Loucy (cell line): ENCODE data around the gene SIRT1.
"Not testable (repeated sequence)": the region's sequence is repeated elsewhere in the genome, so short reads cannot be mapped to it uniquely, and the experiment has no call there.

ENCODE experiments used
- H2AFZ ChIP-seq: fragments of 200-600 bp; sonication (generic); 2 replicates; pipeline ENCODE4 v1.6.0; 2016; ENCODE audit warnings: antibody characterized with exemption, mild to moderate bottlenecking, low read length, moderate library complexity
- H3F3A ChIP-seq: fragments of 200-600 bp; 2 replicates; pipeline ENCODE4 v1.6.0; 2016; ENCODE audit warnings: antibody characterized with exemption, low read depth, mild to moderate bottlenecking
- H3K27me3 ChIP-seq: fragments of 200-600 bp; sonication (generic); 2 replicates; pipeline ENCODE4 v1.6.1; 2014; ENCODE audit warnings: low read length, mild to moderate bottlenecking; ENCODE audit not compliant: insufficient read depth, poor library complexity, severe bottlenecking
- H3K36me3 ChIP-seq: fragments of 200-600 bp; sonication (generic); 2 replicates; pipeline ENCODE4 v1.6.1; 2016; ENCODE audit warnings: low read length; ENCODE audit not compliant: insufficient read depth
- H3K4me1 ChIP-seq: fragments of 200-600 bp; sonication (generic); 2 replicates; pipeline ENCODE4 v1.5.1; 2014; ENCODE audit warnings: low read length, mild to moderate bottlenecking; ENCODE audit not compliant: insufficient read depth, poor library complexity, severe bottlenecking
- H3K4me2 ChIP-seq: fragments of 200-600 bp; sonication (generic); 2 replicates; pipeline ENCODE4 v1.6.0; 2014; ENCODE audit warnings: antibody characterized with exemption, low read length, low read depth, mild to moderate bottlenecking; ENCODE audit not compliant: poor library complexity, severe bottlenecking
- H3K4me3 ChIP-seq: fragments of 200-600 bp; sonication (generic); 2 replicates; pipeline ENCODE4 v1.5.1; 2014; ENCODE audit warnings: low read length, mild to moderate bottlenecking, mixed read lengths; ENCODE audit not compliant: poor library complexity, severe bottlenecking
- H3K79me2 ChIP-seq: fragments of 200-600 bp; sonication (generic); 2 replicates; pipeline ENCODE4 v1.6.1; 2014; ENCODE audit warnings: low read length; ENCODE audit not compliant: insufficient read depth
- H3K9ac ChIP-seq: fragments of 200-600 bp; sonication (generic); 2 replicates; pipeline ENCODE4 v1.6.0; 2014; ENCODE audit warnings: mild to moderate bottlenecking, low read depth, low read length, moderate library complexity; ENCODE audit not compliant: poor library complexity, severe bottlenecking
- H3K9me2 ChIP-seq: fragments of 200-600 bp; sonication (generic); replicated peaks from 2 replicates; pipeline ENCODE4 v1.6.1; 2016; ENCODE audit warnings: low read depth, low read length, mixed read lengths
- H3K9me3 ChIP-seq: fragments of 200-600 bp; sonication (generic); 2 replicates; pipeline ENCODE4 v1.6.1; 2014; ENCODE audit warnings: mild to moderate bottlenecking, antibody characterized with exemption, low read length, low read depth; ENCODE audit not compliant: insufficient read depth
- H4K20me1 ChIP-seq: fragments of 200-600 bp; sonication (generic); 2 replicates; pipeline ENCODE4 v1.6.0; 2014; ENCODE audit warnings: antibody characterized with exemption, low read length, mild to moderate bottlenecking; ENCODE audit not compliant: insufficient read depth, poor library complexity, severe bottlenecking
- EZH2phosphoT487 ChIP-seq: fragments of 200-600 bp; IDR thresholded peaks from 2 replicates; pipeline ENCODE4 v1.6.1; 2018; ENCODE audit warnings: antibody characterized with exemption, mild to moderate bottlenecking, moderate library complexity, borderline replicate concordance
- TF ChIP-seq, protein P1 (sequence below): fragments of 200-600 bp; sonication (generic); conservative IDR thresholded peaks from 2 replicates; pipeline ENCODE4 v1.5.1; 2014; ENCODE audit warnings: mild to moderate bottlenecking, antibody characterized with exemption, low read length

The SIRT1 gene

GRCh38 chr10:67868132-67868531 lies 16.3 kb upstream of the SIRT1 start:
- H2AFZ ChIP-seq: no peak overlapping the region
- H3K9me3 ChIP-seq: no peaks in the 10 kb centered on the region
- no peak overlapping the region for H3K4me3 ChIP-seq
- H3K4me1 ChIP-seq: no peaks in the 10 kb centered on the region
- no peak overlapping the region for H3K9ac ChIP-seq
- no peak overlapping the region for H3K4me2 ChIP-seq
- H3K27me3 ChIP-seq: no peaks in the 10 kb centered on the region
- H3K36me3 ChIP-seq: no peaks in the 10 kb centered on the region
- no peak for TF ChIP-seq EZH2phosphoT487
- H3K79me2 ChIP-seq: no peaks in the 10 kb centered on the region
- no peaks in the 10 kb centered on the region for H4K20me1 ChIP-seq
- H3K9me2 ChIP-seq: no peaks in the 10 kb centered on the region
- no peaks in the 10 kb centered on the region for H3F3A ChIP-seq

DNA sequence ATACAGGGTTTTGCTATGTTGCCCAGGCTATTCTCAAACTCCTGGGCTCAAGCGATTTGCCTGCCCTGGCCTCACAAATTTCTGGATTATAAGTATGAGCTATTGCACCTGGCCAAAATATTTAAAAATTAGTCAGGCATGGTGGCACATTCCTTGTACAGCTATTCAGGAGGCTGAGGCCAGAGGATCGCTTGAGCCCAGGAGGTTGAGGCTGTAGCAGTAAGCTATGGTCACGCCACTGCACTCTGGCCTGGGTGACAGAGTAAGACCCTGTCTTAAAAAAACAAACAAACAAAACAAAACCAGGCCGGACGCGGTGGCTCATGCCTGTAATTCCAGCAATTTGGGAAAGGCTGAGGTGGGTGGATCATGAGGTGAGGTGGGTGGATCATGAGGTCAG lies 14.5 kb upstream of the SIRT1 start:
- no peak for TF ChIP-seq EZH2phosphoT487
- TF ChIP-seq, protein P1, sequence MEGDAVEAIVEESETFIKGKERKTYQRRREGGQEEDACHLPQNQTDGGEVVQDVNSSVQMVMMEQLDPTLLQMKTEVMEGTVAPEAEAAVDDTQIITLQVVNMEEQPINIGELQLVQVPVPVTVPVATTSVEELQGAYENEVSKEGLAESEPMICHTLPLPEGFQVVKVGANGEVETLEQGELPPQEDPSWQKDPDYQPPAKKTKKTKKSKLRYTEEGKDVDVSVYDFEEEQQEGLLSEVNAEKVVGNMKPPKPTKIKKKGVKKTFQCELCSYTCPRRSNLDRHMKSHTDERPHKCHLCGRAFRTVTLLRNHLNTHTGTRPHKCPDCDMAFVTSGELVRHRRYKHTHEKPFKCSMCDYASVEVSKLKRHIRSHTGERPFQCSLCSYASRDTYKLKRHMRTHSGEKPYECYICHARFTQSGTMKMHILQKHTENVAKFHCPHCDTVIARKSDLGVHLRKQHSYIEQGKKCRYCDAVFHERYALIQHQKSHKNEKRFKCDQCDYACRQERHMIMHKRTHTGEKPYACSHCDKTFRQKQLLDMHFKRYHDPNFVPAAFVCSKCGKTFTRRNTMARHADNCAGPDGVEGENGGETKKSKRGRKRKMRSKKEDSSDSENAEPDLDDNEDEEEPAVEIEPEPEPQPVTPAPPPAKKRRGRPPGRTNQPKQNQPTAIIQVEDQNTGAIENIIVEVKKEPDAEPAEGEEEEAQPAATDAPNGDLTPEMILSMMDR: no peak
- H4K20me1 ChIP-seq: no peaks in the 10 kb centered on the region
- H3F3A ChIP-seq: no peaks in the 10 kb centered on the region
- no peaks in the 10 kb centered on the region for H3K27me3 ChIP-seq
- H3K9me2 ChIP-seq: no peaks in the 10 kb centered on the region
- H3K4me3 ChIP-seq: no peak overlapping the region
- no peaks in the 10 kb centered on the region for H3K9me3 ChIP-seq
- H3K4me1 ChIP-seq: no peaks in the 10 kb centered on the region
- no peaks in the 10 kb centered on the region for H3K79me2 ChIP-seq
- no peak overlapping the region for H2AFZ ChIP-seq
- H3K4me2 ChIP-seq: no peak overlapping the region
- no peak overlapping the region for H3K9ac ChIP-seq
- no peaks in the 10 kb centered on the region for H3K36me3 ChIP-seq

DNA sequence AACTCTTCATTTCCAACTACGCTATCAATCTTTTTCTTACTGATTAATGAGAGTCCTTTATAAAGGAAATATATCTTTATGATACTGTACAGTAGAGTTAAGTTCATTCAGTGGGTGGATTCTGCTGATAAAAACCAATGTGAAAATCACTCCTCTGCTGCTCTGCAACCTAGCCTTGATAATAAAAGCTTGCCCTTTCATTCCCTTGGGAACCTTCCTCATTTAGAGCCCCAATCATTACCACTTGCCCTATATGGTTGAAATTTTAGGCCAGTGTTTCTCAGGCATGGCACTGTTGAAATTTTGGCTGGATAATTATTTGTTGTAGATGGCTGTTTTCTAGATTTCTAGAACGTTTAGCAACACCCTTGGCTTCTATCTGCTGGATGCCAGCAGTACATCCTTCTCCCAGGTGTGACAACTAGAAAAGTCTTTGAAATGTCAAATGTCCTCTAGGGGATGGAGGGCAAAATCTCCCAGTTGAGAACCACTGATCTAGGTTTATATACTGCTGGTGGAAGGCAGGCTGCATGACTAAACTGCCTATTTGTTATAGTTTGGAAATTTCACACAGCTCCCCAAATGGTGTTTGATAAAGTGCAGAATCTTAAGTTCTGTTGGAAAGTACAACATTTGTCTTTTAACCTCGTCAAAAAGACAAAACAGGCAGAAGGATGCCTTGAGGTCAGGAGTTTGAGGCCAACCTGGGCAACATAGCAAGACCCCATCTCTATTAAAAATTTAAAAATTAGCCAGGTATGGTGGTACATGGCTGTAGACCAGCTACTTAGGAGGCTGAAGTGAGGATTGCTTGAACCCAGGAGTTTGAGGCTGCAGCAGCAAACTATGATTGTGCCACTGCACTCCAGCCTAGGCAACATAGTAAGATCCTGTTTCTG lies 8.9 kb upstream of the SIRT1 start:
- H3K9ac ChIP-seq: no peak overlapping the region
- H3K36me3 ChIP-seq: no peaks in the 10 kb centered on the region
- H2AFZ ChIP-seq: no peak overlapping the region
- TF ChIP-seq EZH2phosphoT487: no peak
- TF ChIP-seq, protein P1: no peak
- H3K27me3 ChIP-seq: no peaks in the 10 kb centered on the region
- H3K4me2 ChIP-seq: no peak overlapping the region
- H3K79me2 ChIP-seq: no peaks in the 10 kb centered on the region
- no peaks in the 10 kb centered on the region for H3F3A ChIP-seq
- no peaks in the 10 kb centered on the region for H3K9me3 ChIP-seq
- no peaks in the 10 kb centered on the region for H4K20me1 ChIP-seq
- H3K9me2 ChIP-seq: no peaks in the 10 kb centered on the region
- no peak overlapping the region for H3K4me3 ChIP-seq
- no peaks in the 10 kb centered on the region for H3K4me1 ChIP-seq

GRCh38 chr10:67877421-67877820 lies 7.0 kb upstream of the SIRT1 start:
- not testable (repeated sequence) for H4K20me1 ChIP-seq, H3K27me3 ChIP-seq, H3K79me2 ChIP-seq, H3K9ac ChIP-seq, H3K4me3 ChIP-seq, H3K4me2 ChIP-seq, H3K9me2 ChIP-seq, H3K9me3 ChIP-seq, H3F3A ChIP-seq, H3K4me1 ChIP-seq, H3K36me3 ChIP-seq, H2AFZ ChIP-seq
